ENCODE results near the gene SPSB1.

Gene SPSB1

DNA sequence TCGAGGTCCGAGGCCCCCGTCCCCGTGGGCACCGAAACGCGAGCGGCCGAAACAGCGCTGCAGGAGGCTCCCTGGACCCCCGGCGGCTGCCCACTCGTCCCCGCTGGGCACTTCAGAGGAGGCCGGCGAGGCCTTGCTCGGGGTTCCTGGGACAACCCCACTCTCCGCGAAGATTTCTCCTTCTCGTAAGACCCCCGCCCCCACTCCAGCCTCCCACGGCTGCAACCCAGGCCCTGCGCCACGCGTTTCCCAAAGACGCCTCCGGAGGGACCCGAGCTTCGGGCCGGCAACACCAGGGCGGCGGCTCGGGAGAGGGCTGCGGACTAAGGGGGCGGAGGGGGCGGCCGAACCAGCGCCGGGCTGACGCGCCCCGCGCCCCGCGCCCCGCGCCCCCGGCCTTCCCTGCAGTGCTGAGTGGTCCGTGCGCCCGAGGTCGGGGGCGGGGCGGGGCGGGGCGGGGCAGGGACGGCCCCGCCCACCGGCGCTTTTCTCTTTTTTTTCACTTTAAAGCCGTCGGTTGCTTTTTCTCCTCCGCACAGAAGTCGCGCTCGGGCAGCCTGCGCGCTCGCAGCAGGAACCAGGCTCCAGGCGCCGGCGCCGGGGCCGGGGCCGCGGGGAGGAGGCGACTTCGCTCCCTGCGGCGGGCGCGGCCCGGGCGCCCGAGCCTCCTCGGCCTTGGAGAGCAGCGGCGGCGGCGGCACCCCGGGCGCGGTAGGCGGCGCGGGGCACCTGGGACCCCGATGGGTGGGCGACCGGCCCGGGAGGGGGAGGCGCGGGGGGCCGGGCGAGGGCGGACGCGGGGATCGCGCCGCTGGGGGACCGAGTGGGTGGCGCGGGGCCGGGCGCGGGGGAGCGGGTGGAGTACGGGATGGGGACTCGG, at the start of gene SPSB1:
Gene SPSB1, plus strand, starts transcription at position 534 of the 880 bp plus-strand sequence. CDS start 62,998 bp downstream, outside the sequence.
- H3K36me3 Mint-ChIP-seq (ENCODE audit: low read depth), result peaks cover 7% of the 10 kb centered on the region
- H3K27me3 Mint-ChIP-seq (ENCODE audit: low read depth), result no peaks in the 10 kb centered on the region
- H3K9me3 Mint-ChIP-seq, result peaks cover 12% of the 10 kb centered on the region
- peaks cover 16% of the 10 kb centered on the region for H3K4me1 Mint-ChIP-seq (ENCODE audit: low read depth)
- DNase-seq (ENCODE audit: low spot score), result peak; percentile 48
- H3K4me3 Mint-ChIP-seq, result peak within 1 kb of the TSS; percentile 47
- H3K27ac Mint-ChIP-seq, result no peak within 1 kb of the TSS

- H3K9me3 Mint-ChIP-seq, result no peaks in the 10 kb centered on the region
- H3K4me3 Mint-ChIP-seq, result no peak overlapping the region
- no peak overlapping the region for H3K27ac Mint-ChIP-seq
- no peaks in the 10 kb centered on the region for H3K27me3 Mint-ChIP-seq (ENCODE audit: low read depth)
- peaks cover 62% of the 10 kb centered on the region for H3K4me1 Mint-ChIP-seq (ENCODE audit: low read depth)
- no peak for DNase-seq (ENCODE audit: low spot score)
- H3K36me3 Mint-ChIP-seq (ENCODE audit: low read depth), result peaks cover 31% of the 10 kb centered on the region
Observed at GRCh38 chr1:9243066-9243739, 49.5 kb upstream of the SPSB1 start.

DNA sequence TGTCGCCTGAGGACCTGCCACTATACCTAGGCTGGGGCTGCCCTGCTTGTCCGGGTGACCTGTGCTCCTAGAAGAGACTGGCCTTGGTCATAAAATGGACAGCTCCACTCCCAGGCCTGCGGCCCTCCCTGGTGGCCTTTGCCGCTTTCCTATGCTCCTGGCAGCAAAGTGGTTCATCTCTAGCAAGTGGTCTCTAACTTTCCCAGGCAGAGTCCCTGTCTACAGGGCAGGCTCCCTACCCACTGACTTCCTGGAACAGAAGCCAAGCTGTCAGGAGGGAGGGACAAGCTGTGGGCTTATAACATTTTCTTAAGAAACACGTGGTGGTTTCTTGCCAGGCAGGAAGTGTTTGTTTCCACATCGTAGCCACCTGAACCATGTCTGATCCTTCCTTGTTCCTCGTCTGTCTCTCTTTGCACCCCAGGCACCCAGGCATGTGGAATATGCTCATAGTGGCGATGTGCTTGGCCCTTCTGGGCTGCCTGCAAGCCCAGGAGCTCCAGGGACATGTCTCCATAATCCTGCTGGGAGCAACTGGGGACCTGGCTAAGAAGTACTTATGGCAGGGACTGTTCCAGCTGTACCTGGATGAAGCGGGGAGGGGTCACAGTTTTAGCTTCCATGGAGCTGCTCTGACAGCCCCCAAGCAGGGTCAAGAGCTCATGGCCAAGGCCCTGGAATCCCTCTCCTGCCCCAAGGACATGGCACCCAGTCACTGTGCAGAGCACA, 48.0 kb upstream of the SPSB1 start:
- peak overlapping the region; percentile 64 for H3K4me3 Mint-ChIP-seq
- H3K27me3 Mint-ChIP-seq (ENCODE audit: low read depth), result no peaks in the 10 kb centered on the region
- no peaks in the 10 kb centered on the region for H3K9me3 Mint-ChIP-seq
- peak overlapping the region; percentile 81 for H3K27ac Mint-ChIP-seq
- peaks cover 51% of the 10 kb centered on the region for H3K4me1 Mint-ChIP-seq (ENCODE audit: low read depth)
- DNase-seq (ENCODE audit: low spot score), result no peak
- peaks cover 29% of the 10 kb centered on the region for H3K36me3 Mint-ChIP-seq (ENCODE audit: low read depth)

- no peaks in the 10 kb centered on the region for H3K27me3 Mint-ChIP-seq (ENCODE audit: low read depth)
- H3K27ac Mint-ChIP-seq, result peak overlapping the region; percentile 81
- no peaks in the 10 kb centered on the region for H3K9me3 Mint-ChIP-seq
- peaks cover 46% of the 10 kb centered on the region for H3K4me1 Mint-ChIP-seq (ENCODE audit: low read depth)
- no peak for DNase-seq (ENCODE audit: low spot score)
- peak overlapping the region; percentile 64 for H3K4me3 Mint-ChIP-seq
- peaks cover 29% of the 10 kb centered on the region for H3K36me3 Mint-ChIP-seq (ENCODE audit: low read depth)
Observed at GRCh38 chr1:9245230-9245619, 47.5 kb upstream of the SPSB1 start.

DNA sequence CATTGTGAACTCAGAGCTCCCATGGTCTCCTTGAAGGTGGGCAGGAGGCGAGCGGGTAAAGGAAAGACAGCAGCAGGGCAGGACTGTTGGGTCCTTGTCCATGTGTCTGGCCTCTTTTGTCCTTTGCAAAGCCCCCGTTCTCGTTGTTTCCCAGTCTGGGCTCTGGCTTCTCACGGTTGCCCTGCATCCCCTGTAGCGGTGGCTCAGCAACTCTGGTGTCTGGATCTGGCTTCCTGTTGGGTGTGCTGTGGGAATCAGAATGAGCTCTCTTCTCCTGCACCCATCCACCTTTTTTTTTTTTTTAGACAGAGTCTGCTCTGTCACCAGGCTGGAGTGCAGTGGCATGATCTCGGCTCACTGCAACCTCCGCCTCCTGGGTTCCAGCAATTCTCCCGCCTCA, 47.0 kb upstream of the SPSB1 start:
- Mint-ChIP-seq H3K27ac (no peak overlapping the region), H3K36me3 (ENCODE audit: low read depth) (peaks cover 26% of the 10 kb centered on the region), H3K4me3 (no peak overlapping the region), H3K9me3 (no peaks in the 10 kb centered on the region), H3K27me3 (ENCODE audit: low read depth) (no peaks in the 10 kb centered on the region), H3K4me1 (ENCODE audit: low read depth) (peaks cover 41% of the 10 kb centered on the region)
- no peak for DNase-seq (ENCODE audit: low spot score)

GRCh38 chr1:9246215-9246614, 46.5 kb upstream of the SPSB1 start:
- H3K4me3 Mint-ChIP-seq, result no peak overlapping the region
- H3K27ac Mint-ChIP-seq, result peak overlapping the region; percentile 2
- H3K4me1 Mint-ChIP-seq (ENCODE audit: low read depth), result peaks cover 38% of the 10 kb centered on the region
- H3K9me3 Mint-ChIP-seq, result no peaks in the 10 kb centered on the region
- peaks cover 26% of the 10 kb centered on the region for H3K36me3 Mint-ChIP-seq (ENCODE audit: low read depth)
- no peaks in the 10 kb centered on the region for H3K27me3 Mint-ChIP-seq (ENCODE audit: low read depth)
- no peak for DNase-seq (ENCODE audit: low spot score)

DNA sequence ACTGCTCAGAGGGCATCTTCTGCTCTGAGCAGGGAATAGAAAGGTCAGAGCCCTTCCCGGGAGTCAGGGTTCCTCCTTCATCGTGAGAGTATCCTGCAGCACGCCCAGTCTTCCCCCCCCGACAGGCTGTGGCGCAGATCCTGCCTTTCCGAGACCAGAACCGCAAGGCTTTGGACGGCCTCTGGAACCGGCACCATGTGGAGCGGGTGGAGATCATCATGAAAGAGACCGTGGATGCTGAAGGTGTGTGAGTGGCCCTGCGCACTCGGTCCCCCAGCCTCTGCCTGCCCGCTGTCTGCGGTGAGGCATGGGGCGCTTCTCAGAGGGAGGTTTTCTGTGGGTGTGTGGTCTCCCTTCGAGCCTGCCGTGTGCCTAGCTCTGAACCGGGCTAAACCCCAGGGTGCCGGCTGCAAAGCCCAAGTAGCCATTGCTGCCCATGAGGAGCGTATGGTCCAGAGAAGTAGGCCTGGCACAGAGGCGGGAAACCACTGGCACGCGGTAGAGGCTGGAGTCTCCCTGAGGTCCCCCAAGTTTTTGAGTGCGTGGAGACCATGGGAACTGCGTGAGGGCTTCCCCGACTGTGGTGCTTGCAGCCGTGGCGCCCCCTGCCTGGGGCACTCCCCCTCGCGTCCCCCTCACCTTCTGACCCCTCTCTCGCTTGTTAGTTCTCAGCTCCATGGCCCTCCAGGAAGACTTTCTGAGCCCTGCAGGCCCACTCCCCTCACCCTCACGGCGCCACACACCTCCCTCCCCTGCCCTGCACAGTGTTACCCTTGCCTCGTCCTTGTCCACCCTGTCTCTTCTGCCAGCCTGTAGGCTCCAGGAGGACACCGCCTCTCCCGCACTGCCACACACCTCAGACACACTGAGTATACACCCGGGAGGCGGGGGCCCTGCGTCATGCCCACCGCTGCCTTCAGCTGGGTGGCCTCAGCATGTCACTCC, 45.6 kb upstream of the SPSB1 start:
- no peak overlapping the region for H3K27ac Mint-ChIP-seq
- H3K4me3 Mint-ChIP-seq, result no peak overlapping the region
- H3K9me3 Mint-ChIP-seq, result no peaks in the 10 kb centered on the region
- DNase-seq (ENCODE audit: low spot score), result no peak
- peaks cover 34% of the 10 kb centered on the region for H3K4me1 Mint-ChIP-seq (ENCODE audit: low read depth)
- no peaks in the 10 kb centered on the region for H3K27me3 Mint-ChIP-seq (ENCODE audit: low read depth)
- H3K36me3 Mint-ChIP-seq (ENCODE audit: low read depth), result peaks cover 25% of the 10 kb centered on the region

- DNase-seq (ENCODE audit: low spot score), result no peak
- peaks cover 32% of the 10 kb centered on the region for H3K4me1 Mint-ChIP-seq (ENCODE audit: low read depth)
- no peaks in the 10 kb centered on the region for H3K9me3 Mint-ChIP-seq
- no peaks in the 10 kb centered on the region for H3K27me3 Mint-ChIP-seq (ENCODE audit: low read depth)
- H3K36me3 Mint-ChIP-seq (ENCODE audit: low read depth), result peaks cover 22% of the 10 kb centered on the region
- no peak overlapping the region for H3K27ac Mint-ChIP-seq
- H3K4me3 Mint-ChIP-seq, result no peak overlapping the region
Observed at GRCh38 chr1:9247894-9248293, 44.8 kb upstream of the SPSB1 start.

- H3K4me1 Mint-ChIP-seq (ENCODE audit: low read depth), result peaks cover 27% of the 10 kb centered on the region
- no peak overlapping the region for H3K4me3 Mint-ChIP-seq
- peaks cover 22% of the 10 kb centered on the region for H3K36me3 Mint-ChIP-seq (ENCODE audit: low read depth)
- H3K27ac Mint-ChIP-seq, result peak overlapping the region; percentile 42
- no peaks in the 10 kb centered on the region for H3K9me3 Mint-ChIP-seq
- DNase-seq (ENCODE audit: low spot score), result no peak
- H3K27me3 Mint-ChIP-seq (ENCODE audit: low read depth), result no peaks in the 10 kb centered on the region
Observed at GRCh38 chr1:9248341-9249262, 44.1 kb upstream of the SPSB1 start.

DNA sequence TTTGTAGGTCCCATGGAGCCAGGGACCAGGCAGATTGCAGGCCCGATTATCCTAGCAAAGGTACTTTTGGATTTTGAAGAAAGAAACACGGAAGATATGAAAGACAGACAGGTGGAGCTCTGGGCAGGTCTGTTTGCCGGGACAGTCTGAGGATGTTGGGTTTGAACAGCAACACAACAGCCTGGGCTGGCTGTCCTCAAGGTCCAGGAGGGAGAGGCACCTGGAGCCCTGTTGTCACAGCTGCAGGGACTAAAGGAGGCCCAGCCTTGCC, 43.5 kb upstream of the SPSB1 start:
- Mint-ChIP-seq H3K4me1 (ENCODE audit: low read depth) (peaks cover 22% of the 10 kb centered on the region), H3K27me3 (ENCODE audit: low read depth) (no peaks in the 10 kb centered on the region), H3K4me3 (no peak overlapping the region), H3K36me3 (ENCODE audit: low read depth) (peaks cover 21% of the 10 kb centered on the region), H3K9me3 (no peaks in the 10 kb centered on the region), H3K27ac (peak overlapping the region; percentile 42)
- DNase-seq (ENCODE audit: low spot score), result no peak

- Mint-ChIP-seq H3K4me3 (no peak overlapping the region), H3K9me3 (no peaks in the 10 kb centered on the region), H3K36me3 (ENCODE audit: low read depth) (peaks cover 21% of the 10 kb centered on the region), H3K27ac (no peak overlapping the region), H3K4me1 (ENCODE audit: low read depth) (peaks cover 19% of the 10 kb centered on the region), H3K27me3 (ENCODE audit: low read depth) (no peaks in the 10 kb centered on the region)
- peak; percentile 23 for DNase-seq (ENCODE audit: low spot score)
Observed at GRCh38 chr1:9249534-9250410, 42.9 kb upstream of the SPSB1 start.

All from T-helper 2 cell treated with Interferon-gamma antibody and Interleukin-4, amounts not matched to agents 5 μg/mL and 100 μg/mL, for 36 hours (primary cell).